ENCODE data around the gene MYMX. TPM values are rescaled to one million over a fixed set of nuclear protein-coding genes. Genes with fewer than 3 reads are reported as not detected.

MYMX gene
- total and polyA plus RNA-seq, 12 donors: 0.41 to 2.3 (median 0.88) TPM; not detected in 6

DNA sequence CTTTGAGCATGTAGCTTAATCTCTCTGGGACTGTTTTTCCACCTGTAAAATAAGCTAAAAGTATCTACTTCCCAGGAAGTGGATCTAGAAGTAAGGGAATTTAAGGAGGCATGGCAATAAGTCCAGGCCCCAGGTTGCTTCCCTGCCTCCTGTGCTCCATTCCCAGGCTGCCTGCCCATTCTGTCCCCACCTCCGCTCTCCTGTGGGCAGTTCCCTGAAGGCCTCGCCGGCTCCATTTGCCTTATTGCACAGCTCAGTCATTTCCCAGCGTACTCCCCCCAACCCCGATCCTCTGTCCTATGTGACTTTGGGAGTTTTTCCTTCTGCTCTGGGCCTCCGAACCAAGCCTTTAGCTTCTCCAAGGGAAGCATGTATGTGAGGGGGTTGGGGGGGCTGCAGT, 11.3 kb downstream of the MYMX start:
- intact Hi-C loops (cut with DNase I): loop anchor here in 1 of 10 donors (10.0 kb wide), 1 partner anchor 453 kb away; the partner anchor contains the start of gene VEGFA
- no peak for ATAC-seq
- DNase-seq: no peak
- TF ChIP-seq, protein P1, sequence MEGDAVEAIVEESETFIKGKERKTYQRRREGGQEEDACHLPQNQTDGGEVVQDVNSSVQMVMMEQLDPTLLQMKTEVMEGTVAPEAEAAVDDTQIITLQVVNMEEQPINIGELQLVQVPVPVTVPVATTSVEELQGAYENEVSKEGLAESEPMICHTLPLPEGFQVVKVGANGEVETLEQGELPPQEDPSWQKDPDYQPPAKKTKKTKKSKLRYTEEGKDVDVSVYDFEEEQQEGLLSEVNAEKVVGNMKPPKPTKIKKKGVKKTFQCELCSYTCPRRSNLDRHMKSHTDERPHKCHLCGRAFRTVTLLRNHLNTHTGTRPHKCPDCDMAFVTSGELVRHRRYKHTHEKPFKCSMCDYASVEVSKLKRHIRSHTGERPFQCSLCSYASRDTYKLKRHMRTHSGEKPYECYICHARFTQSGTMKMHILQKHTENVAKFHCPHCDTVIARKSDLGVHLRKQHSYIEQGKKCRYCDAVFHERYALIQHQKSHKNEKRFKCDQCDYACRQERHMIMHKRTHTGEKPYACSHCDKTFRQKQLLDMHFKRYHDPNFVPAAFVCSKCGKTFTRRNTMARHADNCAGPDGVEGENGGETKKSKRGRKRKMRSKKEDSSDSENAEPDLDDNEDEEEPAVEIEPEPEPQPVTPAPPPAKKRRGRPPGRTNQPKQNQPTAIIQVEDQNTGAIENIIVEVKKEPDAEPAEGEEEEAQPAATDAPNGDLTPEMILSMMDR (IDR thresholded peaks at IDR 0.05): no peak
- Histone ChIP-seq H3K4me3 (peak overlapping the region in 8 of 10 donors; percentile 23 to 51 (median 49)), H3K27me3 (no peaks in the 10 kb centered on the region), H3K36me3 (peaks cover 0 to 44% (median 20%) of the 10 kb centered on the region in 9 donors), H3K27ac (peak overlapping the region; percentile 88 to 98 (median 94)), H3K4me1 (peaks cover 31 to 96% (median 83%) of the 10 kb centered on the region in 9 donors), H3K9me3 (no peaks in the 10 kb centered on the region)
- 51 to 74% methylated on average over 6 of the region's 6 CpGs for WGBS, 2 donors

DNA sequence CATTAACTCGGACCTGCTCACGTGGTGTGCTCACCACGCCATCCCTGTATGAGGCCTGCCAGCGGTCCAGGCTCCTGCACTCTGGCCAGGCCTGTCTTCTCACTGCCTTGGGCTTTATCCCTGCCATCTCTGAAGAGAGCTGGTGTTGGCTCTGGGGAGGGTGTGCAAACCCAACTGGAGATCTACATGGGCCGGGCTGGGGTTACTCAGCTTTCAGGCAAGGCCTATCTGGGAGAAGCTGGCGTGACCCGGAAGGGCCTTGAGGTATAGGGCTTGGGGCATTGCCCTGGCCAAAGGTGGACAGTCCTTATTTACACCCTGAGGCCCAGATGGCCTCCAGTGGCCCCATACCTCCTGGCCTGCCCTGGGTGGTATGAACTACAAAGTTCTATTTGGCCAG, 11.7 kb downstream of the MYMX start:
- Histone ChIP-seq H3K27ac (peak overlapping the region; percentile 88 to 98 (median 94)), H3K9me3 (no peaks in the 10 kb centered on the region)
- intact Hi-C loops (cut with DNase I): loop anchor here in 1 of 10 donors (10.0 kb wide), 1 partner anchor 454 kb away; the partner anchor contains the start of gene VEGFA

DNA sequence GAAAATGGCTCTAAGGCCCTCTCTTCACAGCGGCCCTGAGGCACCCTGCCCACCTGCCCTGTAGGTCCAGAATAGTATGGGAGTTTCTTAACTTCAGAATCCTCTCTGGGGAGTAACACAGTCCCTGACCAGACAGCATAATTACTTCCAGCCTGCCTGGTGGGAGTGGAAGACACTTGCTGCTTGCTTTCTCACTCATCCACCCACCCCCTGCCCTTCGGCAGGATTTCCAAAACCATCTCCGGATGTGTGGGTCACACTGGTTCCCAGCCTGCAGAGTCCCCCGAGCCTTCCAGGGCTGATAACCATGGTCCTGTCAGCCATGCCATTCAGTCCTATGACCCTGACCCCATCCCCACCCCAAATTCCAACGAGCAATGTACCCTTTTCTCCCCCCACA, 12.1 kb downstream of the MYMX start:
- TF ChIP-seq, protein P1 (IDR thresholded peaks at IDR 0.05): no peak
- Histone ChIP-seq H3K4me1 (peaks cover 39 to 99% (median 87%) of the 10 kb centered on the region in 9 donors), H3K27ac (peak overlapping the region; percentile 88 to 98 (median 94)), H3K27me3 (no peaks in the 10 kb centered on the region), H3K9me3 (no peaks in the 10 kb centered on the region), H3K4me3 (peak overlapping the region in 5 of 10 donors; percentile 13 to 51 (median 23)), H3K36me3 (peaks cover 0 to 49% (median 24%) of the 10 kb centered on the region in 9 donors)
- intact Hi-C loops (cut with DNase I): loop anchor here in 1 of 10 donors (10.0 kb wide), 1 partner anchor 454 kb away; the partner anchor contains the start of gene VEGFA
- no peak for DNase-seq
- WGBS, 2 donors: 33 to 45% methylated on average over 5 of the region's 5 CpGs
- ATAC-seq: peak in 1 of 8 donors; percentile 0

More for the DNA sequence above, 11.7 kb downstream of the MYMX start:
- DNase-seq (no peak), ATAC-seq (peak in 3 of 8 donors; percentile 4 to 5 (median 4))
- Histone ChIP-seq H3K27me3 (no peaks in the 10 kb centered on the region), H3K4me1 (peaks cover 35 to 98% (median 86%) of the 10 kb centered on the region in 9 donors), H3K4me3 (peak overlapping the region in 8 of 10 donors; percentile 13 to 51 (median 49)), H3K36me3 (peaks cover 0 to 48% (median 24%) of the 10 kb centered on the region in 9 donors)
- TF ChIP-seq, protein P1 (IDR thresholded peaks at IDR 0.05): no peak
- WGBS, 2 donors: 51 to 71% methylated on average over 7 of the region's 7 CpGs

DNA sequence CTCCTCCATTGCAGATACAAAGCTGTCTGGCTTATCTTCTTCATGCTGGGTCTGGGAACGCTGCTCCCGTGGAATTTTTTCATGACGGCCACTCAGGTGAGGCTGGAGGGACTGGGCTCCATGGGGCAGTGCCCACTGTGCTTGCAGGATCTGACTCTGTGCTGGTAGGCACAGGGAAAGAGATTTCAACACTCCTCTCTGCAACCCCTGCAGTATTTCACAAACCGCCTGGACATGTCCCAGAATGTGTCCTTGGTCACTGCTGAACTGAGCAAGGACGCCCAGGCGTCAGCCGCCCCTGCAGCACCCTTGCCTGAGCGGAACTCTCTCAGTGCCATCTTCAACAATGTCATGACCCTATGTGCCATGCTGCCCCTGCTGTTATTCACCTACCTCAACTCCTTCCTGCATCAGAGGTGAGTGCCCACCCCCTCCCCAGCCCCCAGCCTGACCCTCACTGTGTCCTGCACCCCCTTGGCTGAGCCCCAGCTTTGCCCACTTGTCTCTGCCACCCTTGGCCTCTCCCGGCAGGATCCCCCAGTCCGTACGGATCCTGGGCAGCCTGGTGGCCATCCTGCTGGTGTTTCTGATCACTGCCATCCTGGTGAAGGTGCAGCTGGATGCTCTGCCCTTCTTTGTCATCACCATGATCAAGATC, 12.8 kb downstream of the MYMX start:
- H3K36me3 ChIP-seq: peaks cover 0 to 49% (median 24%) of the 10 kb centered on the region in 9 donors
- peaks cover 38 to 99% (median 84%) of the 10 kb centered on the region in 9 donors for H3K4me1 ChIP-seq
- ATAC-seq: peak; percentile 23 to 68 (median 49)
- TF ChIP-seq, protein P1 (IDR thresholded peaks at IDR 0.05): no peak
- peak; percentile 58 to 59 for DNase-seq
- H3K27me3 ChIP-seq: no peaks in the 10 kb centered on the region
- peak overlapping the region; percentile 88 to 98 (median 94) for H3K27ac ChIP-seq
- H3K4me3 ChIP-seq: peak overlapping the region in 1 of 10 donors; percentile 19
- H3K9me3 ChIP-seq: no peaks in the 10 kb centered on the region
- intact Hi-C loops (cut with DNase I): loop anchor here in 5 of 10 donors (5.0 to 10.0 kb wide), 4 partner anchors 57 to 455 kb away; partner anchors contain the start of gene VEGFA (in 1 of the 5)
- 47 to 51% methylated on average over 11 of the region's 11 CpGs for WGBS, 2 donors
